Liver (tissue), 9 donors: ENCODE data around the gene BIRC3. TPM values are rescaled to one million over a fixed set of nuclear protein-coding genes. Genes with fewer than 3 reads are reported as not detected.

Source experiments
- DNase-seq: peaks from one replicate; pipeline ENCODE4 v3.0.0-alpha.2; 2017; ENCODE audit warnings: low spot score
- H3K27ac ChIP-seq, 2 donors: one replicate each; pipeline ENCODE4 v1.7.0; 2013; ENCODE audit warnings: inconsistent platforms in 2 of 2, low read length in 2 of 2, control low read depth in 1 of 2, low read depth in 1 of 2, mild to moderate bottlenecking in 1 of 2
- H3K27me3 ChIP-seq, 4 donors: one replicate each; pipeline versions ENCODE4 v1.6.1 to v1.7.0; 2013; ENCODE audit warnings: low read length in 3 of 4, inconsistent platforms in 1 of 4, mild to moderate bottlenecking in 1 of 4, moderate library complexity in 1 of 4; ENCODE audit not compliant: control insufficient read depth in 4 of 4, insufficient read depth in 4 of 4
- H3K36me3 ChIP-seq, 4 donors: one replicate each; pipeline versions ENCODE4 v1.6.1 to v1.7.0; 2013; ENCODE audit warnings: low read length in 3 of 4, mild to moderate bottlenecking in 3 of 4, low read depth in 1 of 4, moderate library complexity in 1 of 4; ENCODE audit not compliant: control insufficient read depth in 4 of 4, insufficient read depth in 3 of 4
- H3K4me1 ChIP-seq, 4 donors: one replicate each; pipeline versions ENCODE4 v1.6.1 to v1.7.0; 2013; ENCODE audit warnings: low read length in 3 of 4, mild to moderate bottlenecking in 3 of 4, moderate library complexity in 1 of 4; ENCODE audit not compliant: control insufficient read depth in 4 of 4, insufficient read depth in 4 of 4
- H3K4me3 ChIP-seq, 3 donors: one replicate each; pipeline versions ENCODE4 v1.6.1 to v1.7.0; 2013; ENCODE audit warnings: low read length in 3 of 3, control low read depth in 1 of 3, low read depth in 1 of 3, mild to moderate bottlenecking in 1 of 3
- H3K9ac ChIP-seq, 2 donors: one replicate each; pipeline ENCODE4 v1.7.0; 2013; ENCODE audit warnings: low read length in 2 of 2, mild to moderate bottlenecking in 2 of 2, moderate library complexity in 2 of 2, control low read depth in 1 of 2, low read depth in 1 of 2
- H3K9me3 ChIP-seq, 4 donors: one replicate each; pipeline versions ENCODE4 v1.6.1 to v1.7.0; 2013; ENCODE audit warnings: low read length in 3 of 4; ENCODE audit not compliant: control insufficient read depth in 4 of 4
- ATF3 ChIP-seq: IDR thresholded peaks from 2 replicates; pipeline ENCODE4 v1.6.1; 2016; ENCODE audit warnings: antibody characterized with exemption
- EGR1 ChIP-seq, 2 donors: IDR thresholded peaks; 2 replicates each; pipeline ENCODE4 v1.6.1; 2016 to 2018; ENCODE audit warnings: antibody characterized with exemption in 2 of 2, low read depth in 2 of 2
- FOXA2 ChIP-seq: IDR thresholded peaks from 2 replicates; pipeline ENCODE4 v1.6.1; 2016; ENCODE audit warnings: antibody characterized with exemption
- REST ChIP-seq: IDR thresholded peaks from 2 replicates; pipeline ENCODE4 v1.6.1; 2016; ENCODE audit warnings: antibody characterized with exemption, mild to moderate bottlenecking
- RXRA ChIP-seq, 2 donors: IDR thresholded peaks; 2 replicates each; pipeline ENCODE4 v1.6.1; 2017 to 2018; ENCODE audit warnings: antibody characterized with exemption in 2 of 2, mild to moderate bottlenecking in 1 of 2
- SP1 ChIP-seq: IDR thresholded peaks from 2 replicates; pipeline ENCODE4 v1.6.1; 2018; ENCODE audit warnings: antibody characterized with exemption, mild to moderate bottlenecking
- TAF1 ChIP-seq: conservative IDR thresholded peaks from 2 replicates; pipeline ENCODE4 v1.6.1; 2016; ENCODE audit warnings: antibody characterized with exemption, mild to moderate bottlenecking
- WGBS: extraction: QIAGEN DNeasy Blood & Tissue Kit; methylation state at CpG from one replicate; pipeline ENCODE4 v1.1.7; 2013; 5-methylcytosine and 5-hydroxymethylcytosine counted together
- polyA plus RNA-seq, 2 donors: library from polyadenylated mRNA; stranded (reverse) in 1 of 2; unstranded in 1 of 2; fragments of 200-250 nt in 1 of 2; fragments of >200 nt in 1 of 2; fragmentation: Nextera tagmentation in 1 of 2; extraction: Ambion mirVana in 1 of 2; gene quantifications; one replicate each; pipeline versions ENCODE4 v1.2.1 to v1.2.3, GENCODE V29; 2013 to 2015
- total RNA-seq, 2 donors: library from RNA; depleted of rRNA; stranded (reverse); fragments of >200 nt; gene quantifications; one replicate each; pipeline ENCODE4 v1.2.3, GENCODE V29; 2014
- donor health status: healthy.
- donor health status: healthy.
- donor health status: healthy.
- donor health status: healthy.
- donor health status: healthy.

The BIRC3 gene
- total and polyA plus RNA-seq, 4 donors = 1.4 to 8.1 (median 2.9) TPM

- Histone ChIP-seq H3K4me3 (no peak overlapping the region), H3K27ac (no peak overlapping the region), H3K9ac (no peak overlapping the region), H3K9me3 (peaks cover 0 to 7% (median 1%) of the 10 kb centered on the region in 4 donors), H3K4me1 (no peaks in the 10 kb centered on the region), H3K27me3 (no peaks in the 10 kb centered on the region), H3K36me3 (no peaks in the 10 kb centered on the region)
- no peak for DNase-seq
- TF ChIP-seq RXRA (IDR thresholded peaks at IDR 0.05) = no peak
- no peak for TF ChIP-seq TAF1
- no peak for TF ChIP-seq EGR1 (IDR thresholded peaks at IDR 0.05; ENCODE audit: low read depth in 2 of 2)
- WGBS = 68% methylated on average over 3 of the region's 3 CpGs
Measured at GRCh38 chr11:102305352-102306047, 11.8 kb upstream of the BIRC3 start.

- H3K27ac ChIP-seq = no peak overlapping the region
- WGBS = 80% methylated on average over 5 of the region's 5 CpGs
- DNase-seq = no peak
- H3K36me3 ChIP-seq = no peaks in the 10 kb centered on the region
- H3K4me3 ChIP-seq = no peak overlapping the region
- H3K27me3 ChIP-seq = no peaks in the 10 kb centered on the region
- no peaks in the 10 kb centered on the region for H3K4me1 ChIP-seq
- TF ChIP-seq ATF3 (no peak), SP1 (peak; percentile 10)
- H3K9me3 ChIP-seq = peaks cover 0 to 7% (median 1%) of the 10 kb centered on the region in 4 donors
- H3K9ac ChIP-seq = no peak overlapping the region
Measured at GRCh38 chr11:102306048-102306597, 11.2 kb upstream of the BIRC3 start.

- Histone ChIP-seq H3K9ac (no peak overlapping the region), H3K27ac (no peak overlapping the region), H3K4me1 (no peaks in the 10 kb centered on the region), H3K4me3 (no peak overlapping the region), H3K27me3 (no peaks in the 10 kb centered on the region), H3K9me3 (peaks cover 0 to 7% (median under 1%) of the 10 kb centered on the region in 4 donors), H3K36me3 (no peaks in the 10 kb centered on the region)
- TF ChIP-seq TAF1 (no peak), REST (peak; percentile 93), FOXA2 (no peak)
- DNase-seq = no peak
- 44% methylated on average over 9 of the region's 9 CpGs for WGBS
Measured at GRCh38 chr11:102306817-102307726, 10.2 kb upstream of the BIRC3 start.
